Measurements from ENCODE around the gene CCR5.

CCR5 gene

DNA sequence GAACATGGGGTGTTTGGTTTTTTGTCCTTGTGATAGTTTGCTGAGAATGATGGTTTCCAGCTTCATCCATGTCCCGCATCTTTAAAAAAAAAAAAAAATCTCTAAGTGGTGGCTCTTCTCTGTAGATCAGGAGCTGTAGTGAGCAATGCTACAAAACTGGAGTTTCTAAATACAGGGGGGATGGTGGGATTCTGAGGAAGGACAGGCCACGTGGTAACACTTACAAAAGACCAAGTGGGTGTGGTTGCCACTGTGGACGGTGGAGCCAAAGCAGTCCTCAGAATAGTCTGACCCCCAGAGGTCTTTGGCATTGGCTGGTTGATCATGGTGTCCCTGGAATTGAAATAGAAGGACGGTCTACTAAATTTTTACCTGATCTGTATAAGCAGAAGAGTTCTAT is 44.0 kb downstream of the CCR5 start:
- no peak for TF ChIP-seq CTCF (IDR thresholded peaks at IDR 0.05)
- Histone ChIP-seq H3K4me3 (no peak overlapping the region), H3K27ac (no peak overlapping the region)
- DNase-seq (ENCODE audit: low spot score), result no peak

DNA sequence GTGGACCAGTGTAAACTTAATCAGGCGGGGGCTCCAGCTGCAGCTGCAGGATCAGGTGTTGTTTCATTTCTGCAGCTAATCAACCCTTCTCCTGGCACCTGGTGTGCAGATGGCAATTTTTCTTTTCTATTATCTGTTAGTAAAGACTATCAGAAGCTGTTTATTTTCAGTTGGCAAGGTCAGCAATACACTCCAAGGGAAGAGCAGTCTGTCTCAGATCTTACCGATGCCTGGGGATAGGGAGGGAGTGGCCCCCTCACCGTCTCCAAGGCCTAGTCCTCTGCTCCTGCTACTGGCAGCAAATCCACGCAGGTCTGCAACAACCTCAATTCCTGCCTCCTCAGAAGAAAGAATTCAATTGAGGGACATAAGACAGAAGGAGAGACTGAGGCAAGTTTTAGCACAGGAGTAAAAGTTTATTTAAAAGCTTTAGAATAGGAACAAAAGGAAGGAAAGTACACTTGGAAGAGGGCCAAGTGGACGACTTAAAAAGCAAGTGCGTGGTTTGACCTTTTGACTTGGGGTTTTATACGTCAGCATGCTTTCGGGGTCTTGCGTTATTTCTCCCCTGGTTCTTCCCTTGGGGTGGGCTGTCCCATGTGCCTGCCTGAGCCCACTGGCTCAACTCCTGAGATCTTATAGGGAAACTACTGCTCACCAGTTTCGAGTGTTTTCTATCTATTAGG is 45.5 kb downstream of the CCR5 start:
- TF ChIP-seq CTCF (IDR thresholded peaks at IDR 0.05), result no peak
- Histone ChIP-seq H3K27ac (no peak overlapping the region), H3K4me3 (no peak overlapping the region)
- peak; percentile 35 for DNase-seq (ENCODE audit: low spot score)

DNA sequence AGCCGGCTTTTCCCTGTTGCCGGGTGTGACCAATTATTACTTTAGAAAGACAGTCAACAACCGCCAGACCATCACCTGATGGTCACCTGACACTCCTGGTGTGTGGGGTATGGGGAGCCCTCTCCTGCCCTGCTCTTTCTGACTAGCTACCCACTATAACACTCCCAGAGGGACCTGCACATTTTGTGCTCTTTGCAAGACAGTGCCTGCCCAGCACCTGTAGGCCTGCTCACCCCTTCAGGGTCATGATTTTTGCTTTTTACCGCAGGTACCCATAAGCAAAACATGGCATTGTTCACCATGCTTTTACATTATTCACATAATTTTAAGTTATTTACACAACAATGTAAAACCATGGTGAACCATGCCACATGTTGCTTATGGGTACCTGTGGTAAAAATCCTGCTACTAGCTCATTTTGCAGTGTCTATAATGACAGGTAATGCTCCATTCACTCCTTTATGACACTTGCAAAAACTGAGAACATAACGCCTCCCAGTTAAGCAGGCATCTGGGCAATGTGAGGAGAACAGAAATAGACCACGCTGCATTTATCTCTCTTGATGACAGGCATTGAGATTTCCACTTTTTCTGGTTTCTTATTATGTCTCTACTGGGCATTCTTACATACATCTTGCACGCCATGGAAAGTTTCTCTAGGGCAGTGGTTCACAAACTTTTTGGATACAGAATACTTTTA is 46.2 kb downstream of the CCR5 start:
- H3K4me3 ChIP-seq, result no peak overlapping the region

GRCh38 chr3:46417841-46418611 is 47.3 kb downstream of the CCR5 start:
- no peak for TF ChIP-seq CTCF (IDR thresholded peaks at IDR 0.05)
- Histone ChIP-seq H3K27ac (no peak overlapping the region), H3K4me3 (no peak overlapping the region)
- peak; percentile 45 for DNase-seq (ENCODE audit: low spot score)

More for the DNA sequence above, 46.2 kb downstream of the CCR5 start:
- no peak overlapping the region for H3K27ac ChIP-seq
- peak; percentile 7 for DNase-seq (ENCODE audit: low spot score)
- no peak for TF ChIP-seq CTCF (IDR thresholded peaks at IDR 0.05)

DNA sequence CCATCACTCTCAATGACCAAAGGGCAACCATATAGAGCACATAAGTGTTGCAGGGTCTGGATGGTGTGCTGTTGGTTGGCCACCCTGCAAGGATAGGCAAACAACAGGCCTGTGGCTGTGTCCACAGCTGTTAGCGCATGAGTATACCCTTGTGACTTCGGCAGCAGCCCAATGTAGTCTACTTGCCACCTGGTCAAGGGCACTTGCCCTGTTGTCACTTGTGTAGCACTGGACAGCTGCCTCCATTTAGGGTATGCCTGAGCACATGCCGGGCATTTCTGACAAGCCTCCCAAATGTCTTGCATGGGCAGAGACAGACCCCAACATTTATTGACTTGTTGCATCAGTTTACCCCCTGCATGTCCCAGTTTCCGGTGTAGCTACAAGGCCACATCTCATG is 49.1 kb downstream of the CCR5 start:
- H3K27ac ChIP-seq, result no peak overlapping the region
- H3K4me3 ChIP-seq, result no peak overlapping the region
- peak; percentile 35 for DNase-seq (ENCODE audit: low spot score)
- TF ChIP-seq CTCF (IDR thresholded peaks at IDR 0.05), result no peak

DNA sequence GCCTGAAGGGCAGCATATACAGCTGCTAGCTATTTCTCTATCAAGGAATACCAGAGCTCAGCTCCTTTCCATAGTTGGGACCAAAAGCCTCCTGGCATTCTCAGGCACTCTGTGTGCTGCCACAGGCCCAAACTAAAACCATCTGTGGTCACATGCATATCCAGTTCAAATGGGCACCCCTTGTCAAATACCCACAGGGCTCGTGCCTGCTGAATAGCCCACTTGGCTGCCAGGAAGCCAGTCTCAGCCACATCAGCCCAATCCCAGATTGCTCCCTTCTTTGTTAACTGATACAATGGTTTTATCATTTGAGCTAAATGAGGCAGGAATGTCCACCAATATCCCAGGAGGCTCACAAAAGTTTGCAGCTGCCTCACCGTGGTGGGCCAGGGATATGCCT is 50.2 kb downstream of the CCR5 start:
- no peak overlapping the region for H3K27ac ChIP-seq
- no peak overlapping the region for H3K4me3 ChIP-seq
- TF ChIP-seq CTCF (IDR thresholded peaks at IDR 0.05), result no peak
- no peak for DNase-seq (ENCODE audit: low spot score)

All from coronary artery (tissue), 2 donors.